ENCODE measurements around the gene IFT27.

IFT27 gene

GRCh38 chr22:36762687-36763260 lies 13.1 kb downstream of the IFT27 start:
- DNase-seq (ENCODE audit: low read depth, low spot score), result no peak
- TF ChIP-seq CTCF (IDR thresholded peaks at IDR 0.05; ENCODE audit: insufficient read depth, low read length, missing control alignments), result no peak
- no peak overlapping the region for H3K4me3 ChIP-seq (ENCODE audit: low read depth, low read length)
- ChIA-PET POLR2A (no interaction called here), CTCF (interaction anchor here (0.9 to 13.3 kb wide), 3 partner anchors 11 to 499 kb away, joined by 3 to 176 read pairs (median 5); partner anchors contain the start of gene IFT27)

GRCh38 chr22:36761553-36762240 lies 14.2 kb downstream of the IFT27 start:
- POLR2A ChIA-PET, result no interaction called here

GRCh38 chr22:36760786-36761185 lies 15.1 kb downstream of the IFT27 start:
- no peak overlapping the region for H3K4me3 ChIP-seq (ENCODE audit: low read depth, low read length)
- TF ChIP-seq CTCF (IDR thresholded peaks at IDR 0.05; ENCODE audit: insufficient read depth, low read length, missing control alignments), result no peak
- ChIA-PET CTCF (interaction anchor here (1.2 to 13.3 kb wide), 3 partner anchors 12 to 214 kb away, joined by 4 to 176 read pairs (median 5); partner anchors contain the start of gene IFT27), POLR2A (no interaction called here)
- no peak for DNase-seq (ENCODE audit: low read depth, low spot score)

More at GRCh38 chr22:36761553-36762240, 14.2 kb downstream of the IFT27 start:
- CTCF ChIA-PET, result interaction anchor here (1.4 to 13.3 kb wide), 3 partner anchors 12 to 95 kb away, joined by 5 to 176 read pairs (median 5); partner anchors contain the start of gene IFT27
- no peak for TF ChIP-seq CTCF (IDR thresholded peaks at IDR 0.05; ENCODE audit: insufficient read depth, low read length, missing control alignments)
- no peak for DNase-seq (ENCODE audit: low read depth, low spot score)
- H3K4me3 ChIP-seq (ENCODE audit: low read depth, low read length), result no peak overlapping the region

GRCh38 chr22:36759481-36760159 lies 16.3 kb downstream of the IFT27 start:
- POLR2A ChIA-PET, result no interaction called here
- DNase-seq (ENCODE audit: low read depth, low spot score), result no peak
- no peak for TF ChIP-seq CTCF (IDR thresholded peaks at IDR 0.05; ENCODE audit: insufficient read depth, low read length, missing control alignments)
- H3K4me3 ChIP-seq (ENCODE audit: low read depth, low read length), result no peak overlapping the region
- CTCF ChIA-PET, result interaction anchor here (0.7 to 13.3 kb wide), 5 partner anchors 10 to 213 kb away, joined by 3 to 176 read pairs (median 4); partner anchors contain the start of gene IFT27

GRCh38 chr22:36758792-36759271 lies 17.1 kb downstream of the IFT27 start:
- no peak overlapping the region for H3K4me3 ChIP-seq (ENCODE audit: low read depth, low read length)
- DNase-seq (ENCODE audit: low read depth, low spot score), result no peak
- POLR2A ChIA-PET, result no interaction called here
- CTCF ChIA-PET, result interaction anchor here (0.9 to 13.3 kb wide), 11 partner anchors 7 to 188 kb away, joined by 3 to 176 read pairs (median 6); partner anchors contain the start of gene IFT27
- TF ChIP-seq CTCF (IDR thresholded peaks at IDR 0.05; ENCODE audit: insufficient read depth, low read length, missing control alignments), result no peak
